ENCODE results near the gene NBPF8.
"Not testable (repeated sequence)": the region's sequence is repeated elsewhere in the genome, so short reads cannot be mapped to it uniquely, and the experiment has no call there.

The NBPF8 gene, protein sequence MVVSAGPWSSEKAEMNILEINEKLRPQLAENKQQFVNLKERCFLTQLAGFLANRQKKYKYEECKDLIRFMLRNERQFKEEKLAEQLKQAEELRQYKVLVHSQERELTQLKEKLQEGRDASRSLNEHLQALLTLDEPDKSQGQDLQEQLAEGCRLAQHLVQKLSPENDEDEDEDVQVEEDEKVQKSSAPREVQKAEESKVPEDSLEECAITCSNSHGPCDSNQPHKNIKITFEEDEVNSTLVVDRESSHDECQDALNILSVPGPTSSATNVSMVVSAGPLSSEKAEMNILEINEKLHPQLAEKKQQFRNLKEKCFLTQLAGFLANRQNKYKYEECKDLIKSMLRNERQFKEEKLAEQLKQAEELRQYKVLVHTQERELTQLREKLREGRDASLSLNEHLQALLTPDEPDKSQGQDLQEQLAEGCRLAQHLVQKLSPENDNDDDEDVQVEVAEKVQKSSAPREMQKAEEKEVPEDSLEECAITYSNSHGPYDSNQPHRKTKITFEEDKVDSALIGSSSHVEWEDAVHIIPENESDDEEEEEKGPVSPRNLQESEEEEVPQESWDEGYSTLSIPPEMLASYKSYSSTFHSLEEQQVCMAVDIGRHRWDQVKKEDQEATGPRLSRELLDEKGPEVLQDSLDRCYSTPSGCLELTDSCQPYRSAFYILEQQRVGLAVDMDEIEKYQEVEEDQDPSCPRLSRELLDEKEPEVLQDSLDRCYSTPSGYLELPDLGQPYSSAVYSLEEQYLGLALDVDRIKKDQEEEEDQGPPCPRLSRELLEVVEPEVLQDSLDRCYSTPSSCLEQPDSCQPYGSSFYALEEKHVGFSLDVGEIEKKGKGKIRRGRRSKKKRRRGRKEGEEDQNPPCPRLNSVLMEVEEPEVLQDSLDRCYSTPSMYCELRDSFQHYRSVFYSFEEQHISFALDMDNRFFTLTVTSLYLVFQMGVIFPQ

DNA sequence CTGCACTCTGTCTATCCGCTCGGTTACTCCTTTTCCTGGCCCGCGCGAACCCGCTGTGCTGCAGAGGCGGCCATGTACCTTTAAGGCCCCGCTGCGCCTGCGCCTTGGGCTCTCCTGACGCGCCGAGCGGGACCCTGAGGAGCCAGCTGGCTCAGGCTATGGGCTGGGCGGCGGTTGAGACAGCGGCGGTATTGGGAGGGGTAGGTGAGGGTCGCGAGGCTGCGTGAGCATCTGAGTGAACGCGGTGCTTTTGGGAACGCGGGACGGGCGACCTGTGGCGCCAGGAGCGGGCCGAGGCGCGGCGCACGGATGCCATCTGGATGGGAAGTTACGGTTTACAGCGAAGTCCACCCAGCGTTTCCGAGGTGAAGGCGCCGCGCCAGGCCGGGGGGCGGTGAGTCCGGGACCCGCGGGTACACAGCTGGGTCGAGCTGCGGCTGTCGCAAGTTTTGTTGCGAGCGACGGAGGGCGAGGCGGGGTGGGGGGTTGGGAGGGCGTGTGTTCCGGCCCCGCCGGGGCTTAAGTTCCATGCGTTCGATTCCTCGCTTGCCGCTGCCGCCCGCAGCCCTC, at the start of gene NBPF8:
NBPF8 (plus strand) TSS at position 125 of the 570 bp plus-strand sequence. CDS start 21,488 bp downstream, outside the sequence.
- not testable (repeated sequence) for H3K9me3 ChIP-seq (ENCODE audit: control insufficient read depth in 1 of 2, low read length in 2 of 2); H3K27me3 ChIP-seq (ENCODE audit: low read depth, low read length); H3K4me1 ChIP-seq (ENCODE audit: control insufficient read depth in 1 of 2, insufficient read depth in 2 of 2, low read length in 2 of 2); H3K27ac ChIP-seq (ENCODE audit: low read length); H3K36me3 ChIP-seq (ENCODE audit: control insufficient read depth in 1 of 2, insufficient read depth in 2 of 2, low read length in 2 of 2)
- peak within 1 kb of the TSS; percentile 47 to 50 for H3K4me3 ChIP-seq (ENCODE audit: low read depth in 1 of 2, low read length in 2 of 2)

DNA sequence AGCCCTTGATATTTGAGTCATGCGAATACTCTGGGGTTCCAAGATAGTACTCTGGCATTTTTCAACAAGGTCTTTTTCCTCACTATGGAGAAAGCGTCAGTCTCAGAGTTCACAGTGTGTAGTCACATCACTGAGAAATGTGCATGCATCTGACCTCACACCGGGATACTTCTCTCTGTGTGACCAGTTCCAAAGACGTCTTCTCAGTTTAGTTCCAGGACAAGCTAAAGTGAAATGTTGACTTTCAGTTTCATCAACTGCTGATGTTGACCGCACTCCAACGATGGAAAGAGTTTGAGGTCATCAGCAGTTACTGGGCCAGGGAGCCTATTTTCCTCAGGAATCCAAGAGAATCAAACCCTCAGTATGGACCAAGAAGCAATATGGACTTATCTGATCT, 47.1 kb upstream of the NBPF8 start:
- H3K9me3 ChIP-seq (ENCODE audit: control insufficient read depth in 1 of 2, low read length in 2 of 2); H3K4me1 ChIP-seq (ENCODE audit: control insufficient read depth in 1 of 2, insufficient read depth in 2 of 2, low read length in 2 of 2); H3K36me3 ChIP-seq (ENCODE audit: control insufficient read depth in 1 of 2, insufficient read depth in 2 of 2, low read length in 2 of 2); H3K4me3 ChIP-seq (ENCODE audit: low read depth in 1 of 2, low read length in 2 of 2); H3K27ac ChIP-seq (ENCODE audit: low read length); H3K27me3 ChIP-seq (ENCODE audit: low read depth, low read length): not testable (repeated sequence)

- not testable (repeated sequence) for H3K36me3 ChIP-seq (ENCODE audit: control insufficient read depth in 1 of 2, insufficient read depth in 2 of 2, low read length in 2 of 2); H3K9me3 ChIP-seq (ENCODE audit: control insufficient read depth in 1 of 2, low read length in 2 of 2); H3K27me3 ChIP-seq (ENCODE audit: low read depth, low read length); H3K4me1 ChIP-seq (ENCODE audit: control insufficient read depth in 1 of 2, insufficient read depth in 2 of 2, low read length in 2 of 2); H3K4me3 ChIP-seq (ENCODE audit: low read depth in 1 of 2, low read length in 2 of 2); H3K27ac ChIP-seq (ENCODE audit: low read length)
Measured at GRCh38 chr1:120386651-120387050, 28.2 kb upstream of the NBPF8 start.

- not testable (repeated sequence) for H3K9me3 ChIP-seq (ENCODE audit: control insufficient read depth in 1 of 2, low read length in 2 of 2); H3K4me1 ChIP-seq (ENCODE audit: control insufficient read depth in 1 of 2, insufficient read depth in 2 of 2, low read length in 2 of 2); H3K27ac ChIP-seq (ENCODE audit: low read length); H3K4me3 ChIP-seq (ENCODE audit: low read depth in 1 of 2, low read length in 2 of 2); H3K36me3 ChIP-seq (ENCODE audit: control insufficient read depth in 1 of 2, insufficient read depth in 2 of 2, low read length in 2 of 2); H3K27me3 ChIP-seq (ENCODE audit: low read depth, low read length)
Measured at GRCh38 chr1:120388597-120389126, 26.2 kb upstream of the NBPF8 start.

GRCh38 chr1:120391365-120391764, 23.5 kb upstream of the NBPF8 start:
- H3K27me3 ChIP-seq (ENCODE audit: low read depth, low read length); H3K4me3 ChIP-seq (ENCODE audit: low read depth in 1 of 2, low read length in 2 of 2); H3K4me1 ChIP-seq (ENCODE audit: control insufficient read depth in 1 of 2, insufficient read depth in 2 of 2, low read length in 2 of 2); H3K27ac ChIP-seq (ENCODE audit: low read length); H3K36me3 ChIP-seq (ENCODE audit: control insufficient read depth in 1 of 2, insufficient read depth in 2 of 2, low read length in 2 of 2); H3K9me3 ChIP-seq (ENCODE audit: control insufficient read depth in 1 of 2, low read length in 2 of 2): not testable (repeated sequence)

- H3K4me3 ChIP-seq (ENCODE audit: low read depth in 1 of 2, low read length in 2 of 2); H3K36me3 ChIP-seq (ENCODE audit: control insufficient read depth in 1 of 2, insufficient read depth in 2 of 2, low read length in 2 of 2); H3K4me1 ChIP-seq (ENCODE audit: control insufficient read depth in 1 of 2, insufficient read depth in 2 of 2, low read length in 2 of 2); H3K27me3 ChIP-seq (ENCODE audit: low read depth, low read length); H3K9me3 ChIP-seq (ENCODE audit: control insufficient read depth in 1 of 2, low read length in 2 of 2); H3K27ac ChIP-seq (ENCODE audit: low read length): not testable (repeated sequence)
Measured at GRCh38 chr1:120393316-120394232, 21.3 kb upstream of the NBPF8 start.

DNA sequence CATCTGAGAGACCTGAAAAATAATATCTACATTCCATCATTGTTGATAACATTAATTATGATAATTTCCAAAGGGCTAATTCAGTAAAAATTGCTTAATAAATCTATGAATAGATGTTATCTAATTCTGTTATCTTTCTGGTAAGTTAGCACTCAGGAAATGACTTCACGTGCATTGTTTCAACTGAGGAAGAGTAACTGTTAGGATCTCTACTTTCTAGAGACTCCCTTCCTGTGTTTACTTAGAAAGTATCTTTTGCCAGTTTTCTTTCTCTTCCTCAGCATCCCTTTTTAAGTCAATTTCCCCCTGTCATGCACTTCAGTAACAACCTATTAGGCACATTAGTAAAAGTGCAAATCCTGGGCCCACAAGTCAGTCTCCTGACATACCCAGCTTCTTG, 9.5 kb upstream of the NBPF8 start:
- not testable (repeated sequence) for H3K36me3 ChIP-seq (ENCODE audit: control insufficient read depth in 1 of 2, insufficient read depth in 2 of 2, low read length in 2 of 2); H3K9me3 ChIP-seq (ENCODE audit: control insufficient read depth in 1 of 2, low read length in 2 of 2); H3K27ac ChIP-seq (ENCODE audit: low read length); H3K27me3 ChIP-seq (ENCODE audit: low read depth, low read length); H3K4me3 ChIP-seq (ENCODE audit: low read depth in 1 of 2, low read length in 2 of 2); H3K4me1 ChIP-seq (ENCODE audit: control insufficient read depth in 1 of 2, insufficient read depth in 2 of 2, low read length in 2 of 2)

GRCh38 chr1:120414451-120414850, 384 bp upstream of the NBPF8 start:
- not testable (repeated sequence) for H3K9me3 ChIP-seq (ENCODE audit: control insufficient read depth in 1 of 2, low read length in 2 of 2); H3K36me3 ChIP-seq (ENCODE audit: control insufficient read depth in 1 of 2, insufficient read depth in 2 of 2, low read length in 2 of 2); H3K27me3 ChIP-seq (ENCODE audit: low read depth, low read length); H3K4me3 ChIP-seq (ENCODE audit: low read depth in 1 of 2, low read length in 2 of 2); H3K27ac ChIP-seq (ENCODE audit: low read length); H3K4me1 ChIP-seq (ENCODE audit: control insufficient read depth in 1 of 2, insufficient read depth in 2 of 2, low read length in 2 of 2)

GRCh38 chr1:120415492-120415961, 692 bp downstream of the NBPF8 start:
- not testable (repeated sequence) for H3K27me3 ChIP-seq (ENCODE audit: low read depth, low read length); H3K4me1 ChIP-seq (ENCODE audit: control insufficient read depth in 1 of 2, insufficient read depth in 2 of 2, low read length in 2 of 2); H3K36me3 ChIP-seq (ENCODE audit: control insufficient read depth in 1 of 2, insufficient read depth in 2 of 2, low read length in 2 of 2); H3K9me3 ChIP-seq (ENCODE audit: control insufficient read depth in 1 of 2, low read length in 2 of 2); H3K27ac ChIP-seq (ENCODE audit: low read length)
- peak overlapping the region; percentile 47 to 50 for H3K4me3 ChIP-seq (ENCODE audit: low read depth in 1 of 2, low read length in 2 of 2)

- H3K27me3 ChIP-seq (ENCODE audit: low read depth, low read length); H3K27ac ChIP-seq (ENCODE audit: low read length): not testable (repeated sequence)
Measured at GRCh38 chr1:120425063-120425462, 10.2 kb downstream of the NBPF8 start.

More at GRCh38 chr1:120425063-120425462, 10.2 kb downstream of the NBPF8 start:
- not testable (repeated sequence) for H3K4me3 ChIP-seq (ENCODE audit: low read depth in 1 of 2, low read length in 2 of 2); H3K36me3 ChIP-seq (ENCODE audit: control insufficient read depth in 1 of 2, insufficient read depth in 2 of 2, low read length in 2 of 2); H3K4me1 ChIP-seq (ENCODE audit: control insufficient read depth in 1 of 2, insufficient read depth in 2 of 2, low read length in 2 of 2); H3K9me3 ChIP-seq (ENCODE audit: control insufficient read depth in 1 of 2, low read length in 2 of 2)

Data from muscle layer of duodenum (tissue), 2 donors.